HG03565 (cell line): Measurements from ENCODE around the gene ENKD1.
A peak's percentile ranks its signal among the peaks of the same experiment; 100 is the strongest.

Source experiments
- ATAC-seq: cut with Tn5 transposase; IDR thresholded peaks from one replicate; pipeline ENCODE4 v1.9.1; 2021; ENCODE audit warnings: mild to moderate bottlenecking, moderate library complexity; ENCODE audit not compliant: unreplicated experiment

ENKD1 gene

DNA sequence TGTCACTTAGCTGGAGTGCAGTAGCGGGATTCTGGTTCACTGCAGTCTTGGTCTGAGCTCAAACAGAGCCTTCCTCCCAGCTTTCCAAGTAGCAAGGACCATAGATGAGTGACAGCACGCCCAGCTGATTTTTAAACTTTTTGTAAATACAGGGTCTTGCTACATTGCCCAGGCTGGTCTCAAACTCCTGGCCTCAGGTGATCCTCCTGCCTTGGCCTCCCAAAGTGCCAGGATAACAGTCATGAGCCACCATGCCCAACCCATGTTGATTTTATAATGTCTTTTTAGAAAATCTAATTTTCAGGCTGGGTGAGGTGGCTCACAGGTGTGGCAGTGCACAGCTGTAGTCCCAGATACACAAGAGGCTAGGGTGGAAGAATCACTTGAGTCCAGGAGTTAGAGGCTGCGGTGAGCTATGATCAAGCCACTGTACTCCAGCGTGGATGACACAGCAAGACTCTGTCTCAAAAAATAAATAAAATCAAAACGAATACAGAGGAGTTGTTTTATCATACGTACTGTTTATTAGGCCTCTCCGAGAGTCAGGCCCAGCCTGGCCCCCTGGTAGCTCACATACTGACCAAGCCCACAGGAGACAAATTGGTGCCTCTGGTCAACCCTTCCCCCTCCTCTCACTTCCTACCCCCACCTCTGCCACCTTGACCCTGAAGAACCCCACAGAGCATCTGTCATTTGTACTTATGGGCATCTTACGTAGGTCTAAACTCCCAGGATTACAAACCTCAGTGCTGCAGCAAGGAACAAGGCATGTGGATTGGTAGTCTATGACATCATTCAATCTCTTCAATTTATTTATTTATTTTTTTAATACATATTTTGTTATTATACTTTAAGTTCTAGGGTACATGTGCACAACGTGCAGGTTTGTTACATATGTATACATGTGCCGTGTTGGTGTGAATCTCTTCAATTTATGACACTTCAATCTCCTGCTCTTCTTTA is 13.7 kb upstream of the ENKD1 start:
- no peak for ATAC-seq

DNA sequence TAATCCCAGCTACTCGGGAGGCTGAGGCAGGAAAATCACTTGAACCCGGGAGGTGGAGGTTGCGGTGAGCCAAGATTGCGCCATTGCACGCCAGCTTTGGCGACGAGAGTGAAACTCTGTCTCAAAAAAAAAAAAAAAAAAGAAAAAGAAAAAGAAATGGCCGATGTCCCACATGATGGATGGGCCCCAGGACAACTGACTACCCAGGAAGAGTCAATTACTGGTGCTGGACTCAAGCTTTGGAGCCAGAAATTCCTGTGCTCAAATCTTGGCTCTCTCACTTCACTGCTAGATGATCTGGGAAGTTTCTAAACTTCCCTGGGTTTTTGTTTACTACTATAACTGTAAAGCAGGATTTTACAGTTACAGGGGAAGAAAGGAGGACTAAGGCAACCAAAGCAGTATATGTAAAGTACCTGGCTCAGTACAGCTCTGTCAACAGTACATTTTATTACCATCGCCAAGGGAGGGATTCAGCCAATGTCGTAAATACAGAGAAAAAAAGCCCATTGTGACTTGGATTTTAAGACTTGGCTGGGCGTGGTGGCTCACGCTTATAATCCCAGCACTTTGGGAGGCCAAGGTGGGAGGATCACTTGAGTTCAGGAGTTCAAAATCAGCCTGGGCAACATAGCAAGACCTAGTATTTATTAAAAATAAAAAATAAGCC is 11.9 kb upstream of the ENKD1 start:
- ATAC-seq: no peak

DNA sequence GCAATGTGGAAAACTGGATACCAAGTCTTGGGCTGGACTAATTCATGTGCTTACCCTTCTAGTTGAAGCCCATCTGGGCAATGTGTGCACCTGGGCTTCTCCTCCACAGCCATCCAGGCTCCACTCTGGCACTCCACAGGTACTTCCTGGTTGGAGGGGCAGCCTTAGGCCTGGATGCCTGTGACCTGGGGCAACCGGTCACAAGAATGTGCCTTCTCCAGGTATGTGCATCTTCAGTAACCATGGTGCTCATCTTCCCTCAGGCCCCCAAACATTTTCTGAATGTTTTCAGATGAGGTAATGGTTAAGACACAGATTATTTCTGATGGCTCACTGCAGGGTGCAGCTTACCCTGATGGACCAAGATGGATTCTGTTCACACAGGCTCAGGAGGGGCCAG is 11.2 kb upstream of the ENKD1 start:
- no peak for ATAC-seq

DNA sequence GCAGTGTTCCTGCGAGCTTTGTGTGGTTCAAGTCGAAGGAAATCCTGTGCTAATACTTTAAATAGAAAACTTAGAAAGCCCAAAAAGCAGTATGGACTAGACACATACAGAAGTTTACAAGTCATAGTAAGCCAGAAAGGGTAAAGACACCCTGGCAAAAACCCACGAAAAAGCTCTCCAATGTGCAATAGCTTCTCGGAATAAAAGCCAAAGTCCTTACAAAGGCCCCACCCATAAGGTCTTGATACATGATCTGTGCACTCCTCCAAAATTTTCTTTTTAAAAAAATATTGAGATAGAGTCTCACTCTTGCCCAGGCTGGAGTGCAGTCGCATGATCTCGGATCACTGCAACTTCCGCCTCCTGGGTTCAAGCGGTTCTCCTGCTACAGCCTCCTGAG is 10.4 kb upstream of the ENKD1 start:
- no peak for ATAC-seq

DNA sequence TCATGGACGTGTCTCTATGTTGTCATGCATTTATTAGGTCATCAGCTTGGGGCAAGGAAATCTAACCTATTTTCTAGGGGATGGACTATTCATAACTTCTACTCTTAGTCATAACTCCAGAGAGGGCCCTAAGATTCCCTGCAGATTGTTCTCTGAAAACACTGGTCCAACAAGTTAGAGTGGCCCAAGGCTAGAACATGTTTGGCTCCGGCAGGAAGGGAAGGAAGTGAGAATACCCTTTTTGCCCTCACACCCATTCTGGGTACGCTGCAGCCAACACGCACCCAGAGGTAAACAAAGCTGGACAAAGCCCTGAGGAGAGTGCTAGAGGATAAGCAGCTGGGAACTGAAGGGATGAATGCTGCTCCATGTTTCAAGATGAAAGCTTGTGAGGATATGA is 10.0 kb upstream of the ENKD1 start:
- ATAC-seq: no peak

DNA sequence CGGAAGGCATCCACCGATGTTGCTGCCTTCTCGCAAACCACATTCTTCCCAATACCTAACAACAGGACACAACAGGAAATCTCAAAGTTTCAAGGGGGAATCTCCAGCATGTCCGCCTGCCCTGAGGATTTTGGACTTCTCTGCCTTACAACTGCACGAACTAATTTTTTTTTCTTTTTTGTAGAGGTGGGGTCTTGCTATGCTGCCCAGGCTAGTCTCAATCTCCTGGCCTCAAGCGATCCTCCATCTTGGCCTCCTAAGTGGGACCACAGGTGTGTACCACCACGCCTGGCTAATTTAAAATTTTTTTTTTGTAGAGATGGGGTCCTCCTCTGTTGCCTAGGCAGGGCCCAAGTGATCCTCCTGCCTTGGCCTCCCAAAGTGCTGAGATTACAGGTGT is 9.4 kb upstream of the ENKD1 start:
- ATAC-seq: no peak

DNA sequence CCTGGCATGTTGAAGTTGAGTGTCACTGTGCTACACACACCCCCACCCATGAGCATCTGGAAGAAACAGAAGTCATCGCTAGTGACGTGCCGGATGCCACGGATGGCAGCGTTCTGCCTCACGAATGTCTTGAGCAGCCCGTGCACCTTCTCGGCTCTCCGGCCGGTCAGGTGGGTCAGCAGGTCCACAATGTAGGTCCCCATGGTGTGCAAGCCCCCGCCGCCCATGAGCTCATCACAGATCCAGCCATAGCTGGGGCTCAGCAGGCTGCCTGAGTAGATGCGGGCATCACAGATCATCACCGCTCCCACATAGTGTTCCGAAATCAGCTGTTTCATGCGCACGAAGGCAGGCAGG is 9.0 kb upstream of the ENKD1 start:
- ATAC-seq: no peak

DNA sequence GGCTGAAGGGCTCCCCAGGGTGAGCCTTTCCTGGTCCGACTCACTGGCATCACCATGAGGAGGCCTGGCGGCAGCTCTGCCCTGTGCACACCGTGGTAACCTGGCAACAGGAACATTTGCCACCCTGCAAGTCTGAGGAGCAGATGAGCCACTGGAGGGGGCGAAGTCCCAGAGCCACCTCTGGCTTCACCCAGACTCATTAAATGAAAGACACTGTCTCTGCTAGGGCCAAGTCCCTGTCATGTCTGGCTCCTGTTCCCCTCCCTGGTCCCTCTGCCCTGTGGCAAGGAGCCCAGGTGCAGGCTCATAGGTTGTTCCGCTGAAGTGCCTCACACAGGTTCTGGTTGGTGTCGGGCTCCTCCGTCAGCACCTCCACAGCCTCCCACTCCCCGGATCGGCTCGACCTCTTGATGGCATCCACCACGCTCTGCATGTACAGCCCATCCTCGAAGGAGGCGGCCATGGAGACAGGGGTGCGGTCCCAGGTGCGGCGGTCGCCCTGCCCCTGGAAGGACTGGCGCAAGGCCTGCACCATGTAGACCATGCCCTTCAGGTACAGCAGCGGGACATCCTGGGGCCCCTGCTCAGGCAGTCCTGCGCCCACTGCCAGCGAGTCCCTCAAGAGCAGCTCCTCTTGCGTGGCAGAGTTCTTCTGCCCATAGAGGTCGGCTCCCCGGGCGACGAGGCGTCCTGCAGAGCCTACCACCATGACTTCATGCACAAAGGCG is 8.5 kb upstream of the ENKD1 start:
- ATAC-seq: no peak

DNA sequence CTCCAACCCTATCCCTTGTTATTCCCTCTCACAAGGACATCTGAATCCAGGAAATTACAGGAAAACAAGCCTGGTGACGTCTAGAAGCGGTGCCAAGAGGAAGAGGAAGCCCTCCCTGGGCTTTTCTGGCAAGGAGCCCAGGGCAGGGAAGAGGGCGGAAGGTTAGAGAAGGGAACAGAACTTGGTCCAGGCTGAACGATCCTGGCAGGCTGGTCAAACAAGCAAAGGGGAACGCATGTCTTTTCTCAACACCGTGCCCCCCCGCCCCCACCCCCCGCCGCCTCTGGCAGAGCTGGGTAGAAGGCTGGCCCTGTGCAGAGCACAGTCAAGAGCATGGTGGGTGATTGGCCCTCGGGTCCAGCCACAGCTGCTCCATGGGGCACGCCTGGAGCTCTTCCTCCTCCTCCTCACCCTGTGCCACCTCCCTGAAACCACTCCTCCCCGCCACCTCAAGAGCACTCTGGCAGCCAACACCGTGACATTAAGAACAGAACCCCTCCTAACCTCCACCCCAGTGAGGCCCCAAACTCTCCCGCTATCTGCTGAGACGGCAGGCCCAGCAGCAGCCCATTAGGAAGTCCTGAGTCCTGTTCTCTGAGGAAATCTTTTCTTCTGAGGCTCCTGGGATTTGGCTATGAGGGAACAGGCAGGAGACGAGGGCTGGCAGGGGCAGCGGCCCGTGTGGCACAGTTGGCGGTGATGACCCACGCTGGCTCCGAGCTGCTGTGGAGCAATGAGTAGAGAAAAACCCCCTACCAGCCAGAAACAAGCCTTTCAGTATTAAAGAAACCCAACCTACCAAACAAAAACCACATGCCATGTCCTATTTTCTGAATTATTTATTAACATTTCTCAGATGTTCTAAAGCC is 7.4 kb upstream of the ENKD1 start:
- no peak for ATAC-seq

DNA sequence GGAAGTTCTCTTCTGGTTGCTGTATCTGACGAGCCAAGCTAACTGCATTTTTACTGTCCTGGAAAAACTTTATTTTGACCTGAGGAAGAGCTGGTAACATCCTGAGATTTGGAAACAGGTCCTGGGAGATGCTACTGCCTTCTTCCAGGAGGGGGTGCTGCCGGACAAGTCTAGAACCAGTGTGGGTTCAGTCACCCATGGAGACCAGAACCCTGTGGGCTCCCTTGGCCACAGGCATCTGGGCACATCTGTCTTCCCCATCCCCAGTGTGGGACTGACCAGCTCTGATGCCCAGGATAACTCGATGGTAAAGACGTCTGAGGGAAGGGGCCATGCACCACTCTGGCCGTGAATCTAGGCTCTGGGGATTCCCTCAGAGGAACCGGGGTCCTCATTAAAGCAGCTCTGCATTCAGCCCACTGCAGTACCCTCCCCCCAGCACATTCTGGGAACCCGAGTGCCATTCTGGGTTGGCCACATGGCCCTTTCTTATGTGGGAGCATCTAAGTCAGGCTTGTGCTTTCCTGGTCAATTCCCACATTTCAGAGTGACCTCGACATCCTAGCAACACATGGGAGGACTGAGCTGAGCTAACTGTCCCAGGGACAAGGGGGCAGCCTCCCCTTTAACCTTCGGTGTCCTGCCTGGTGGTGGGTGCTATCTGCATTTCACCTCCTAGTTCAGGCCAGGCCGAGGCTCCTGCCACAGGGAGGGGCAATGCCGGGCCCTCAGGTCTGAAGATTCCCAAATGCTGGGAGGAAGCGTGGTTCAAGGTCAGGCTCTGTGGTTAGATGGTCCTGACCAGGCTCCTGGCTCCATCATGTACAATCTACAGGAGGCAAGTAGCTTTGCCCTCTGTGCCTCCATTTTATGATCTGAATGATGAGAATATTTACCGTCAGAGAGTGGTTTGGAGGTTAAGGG is 6.5 kb upstream of the ENKD1 start:
- ATAC-seq: no peak

DNA sequence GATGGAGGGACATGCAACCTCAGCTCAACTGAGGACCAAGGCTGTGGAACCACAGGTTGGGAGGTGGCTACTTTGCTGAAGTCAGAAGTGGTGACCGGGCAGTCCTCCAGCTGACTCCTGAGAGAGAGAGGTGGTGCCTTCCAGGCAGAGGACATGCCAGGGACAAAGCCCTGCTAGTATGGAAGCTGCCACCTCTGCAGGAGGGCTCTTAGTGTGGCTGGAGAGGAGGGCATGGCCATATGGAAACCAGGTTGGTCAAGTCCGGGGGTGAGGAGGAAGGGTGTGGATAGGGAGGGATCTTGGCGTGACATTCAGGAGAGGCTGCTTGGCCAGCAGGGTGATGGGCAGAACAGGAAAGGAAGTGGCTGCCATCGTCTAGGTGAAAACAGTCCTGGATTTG is 5.8 kb upstream of the ENKD1 start:
- ATAC-seq: no peak

DNA sequence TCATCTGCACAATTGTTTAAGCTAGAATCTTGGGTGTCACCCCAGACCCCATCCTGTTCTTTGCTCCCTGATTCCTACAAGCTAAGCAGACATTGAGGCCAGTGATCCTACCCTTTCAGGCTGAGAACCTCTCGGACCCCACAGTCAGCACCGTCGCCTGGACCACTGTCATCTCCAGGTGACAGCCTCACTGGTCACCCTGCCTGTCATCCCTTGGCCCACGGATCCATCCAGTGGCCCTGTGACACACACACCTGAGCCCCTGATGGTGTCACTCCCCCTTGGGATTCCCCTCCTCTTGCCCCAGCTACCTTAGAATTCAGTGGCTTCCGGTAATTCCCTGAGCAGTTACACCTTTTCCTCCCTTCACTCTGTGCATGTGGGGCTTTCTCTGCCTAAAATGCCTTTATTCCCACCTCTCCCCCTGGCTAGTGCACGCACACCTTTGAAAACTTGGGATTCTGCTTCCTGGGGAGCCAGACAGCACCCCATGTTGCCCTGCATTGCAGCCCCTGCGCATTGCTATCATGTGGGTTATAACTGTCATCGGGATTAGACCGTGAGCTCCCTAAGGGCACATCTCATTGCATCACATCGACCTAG is 3.0 kb upstream of the ENKD1 start:
- ATAC-seq: no peak

DNA sequence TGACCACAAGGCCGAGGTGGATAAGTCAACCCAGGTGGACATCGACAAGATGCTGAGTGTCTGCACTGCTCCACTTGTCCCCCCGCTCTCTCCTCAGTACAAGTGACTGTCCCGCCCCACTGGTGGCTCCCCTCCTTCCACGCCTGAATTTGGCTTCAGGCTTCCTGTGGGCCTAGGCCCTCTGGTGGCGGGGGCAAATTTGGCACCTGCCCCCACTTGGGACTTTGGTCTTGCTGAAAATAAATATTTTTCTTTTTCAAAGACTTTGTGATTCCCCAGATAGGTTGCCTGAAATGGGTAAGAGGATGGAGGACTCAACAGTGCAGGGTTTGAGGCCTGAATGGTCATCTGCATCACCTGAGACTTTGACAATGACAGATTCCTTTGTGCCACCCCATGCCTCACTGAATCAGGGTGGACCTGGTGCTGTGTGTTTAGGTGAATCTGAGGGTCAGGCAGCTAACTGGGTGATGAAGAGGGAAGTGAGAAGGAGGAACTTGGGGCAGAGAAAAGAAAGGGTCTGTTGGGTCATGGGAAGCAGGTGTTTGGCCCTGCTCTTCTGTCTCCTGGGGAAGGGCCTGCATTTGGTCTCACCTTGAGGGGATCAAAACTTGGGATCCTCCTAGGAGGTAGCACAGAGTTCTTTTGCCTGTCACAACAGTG is 2.1 kb upstream of the ENKD1 start:
- no peak for ATAC-seq

DNA sequence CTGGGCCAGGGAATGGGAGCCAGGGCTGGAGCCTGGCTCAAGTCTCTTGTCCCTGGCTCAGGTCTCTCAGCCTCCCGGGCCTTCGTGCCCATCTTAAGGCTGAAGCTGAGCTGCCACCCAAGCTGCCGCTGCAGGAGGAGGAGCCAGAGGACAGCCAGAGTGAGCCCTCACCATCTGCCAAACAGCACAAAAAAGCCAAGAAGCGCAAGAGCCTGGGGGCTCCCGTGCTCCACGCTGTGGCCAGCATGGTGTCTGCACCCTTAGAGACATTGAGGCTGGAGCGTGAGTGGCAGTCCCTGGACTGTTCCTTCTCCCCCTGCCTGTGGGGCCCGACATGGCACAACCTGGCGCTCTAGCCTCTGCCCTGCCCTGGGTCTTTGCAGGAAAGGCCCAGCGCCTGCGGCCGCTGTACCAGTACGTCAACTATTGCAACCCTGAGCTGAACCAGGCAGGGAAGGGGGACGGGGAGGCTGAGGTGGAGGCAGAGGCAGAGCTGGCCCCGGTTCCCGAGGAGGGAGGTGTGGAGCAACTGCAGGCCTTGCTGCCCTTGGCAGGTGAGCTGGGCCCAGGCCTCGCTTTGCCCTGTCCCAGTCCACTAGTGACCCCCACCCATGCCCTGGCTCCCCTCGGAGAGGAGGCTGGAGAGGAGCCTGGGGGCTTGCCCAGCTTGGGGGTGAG is 1.4 kb upstream of the ENKD1 start:
- peak; percentile 73 for ATAC-seq

DNA sequence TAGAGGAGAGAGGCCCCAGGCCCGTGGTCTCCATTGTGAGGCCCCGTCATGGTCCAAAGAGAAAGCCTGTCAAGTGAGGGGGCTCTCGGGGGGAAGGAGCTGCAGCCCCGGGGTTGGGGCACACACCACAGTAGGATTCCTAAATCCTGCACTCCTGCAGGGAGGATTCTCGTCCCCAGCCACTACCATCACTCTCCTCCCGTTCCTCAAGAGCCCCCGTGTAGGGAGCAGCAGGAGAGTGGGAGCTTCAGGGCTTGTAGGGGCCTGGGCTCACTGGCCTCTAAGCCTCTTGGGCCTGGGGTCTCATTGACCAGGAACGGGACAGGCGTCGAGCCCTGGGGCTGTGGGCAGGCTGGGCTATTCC is 885 bp upstream of the ENKD1 start:
- ATAC-seq: no peak

DNA sequence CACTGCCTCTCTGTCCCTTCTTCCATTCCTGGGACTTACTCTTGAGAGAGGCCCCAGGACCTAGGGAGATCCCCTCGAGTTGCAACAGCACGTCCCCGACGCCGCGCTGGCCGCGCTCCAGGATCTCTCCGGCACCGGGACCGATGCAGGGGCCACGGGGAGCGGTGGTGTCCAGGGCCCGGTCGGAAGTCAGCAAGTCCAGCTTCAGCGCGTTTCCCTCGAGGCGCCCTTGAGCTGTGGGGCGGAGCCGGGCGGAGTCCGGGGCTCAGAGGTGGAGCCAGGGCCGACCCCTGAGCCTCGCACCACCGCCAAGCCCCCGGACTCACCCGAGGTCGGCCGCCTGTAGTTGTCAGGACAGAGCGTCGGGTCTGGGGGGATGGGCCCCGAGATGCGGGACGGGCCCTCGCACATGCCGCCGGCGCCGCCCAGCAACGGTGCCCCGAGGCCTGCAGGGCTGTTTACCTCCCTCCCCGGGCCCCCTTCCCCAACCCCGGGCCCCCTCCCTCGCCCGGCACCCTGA is 458 bp downstream of the ENKD1 start:
- no peak for ATAC-seq

DNA sequence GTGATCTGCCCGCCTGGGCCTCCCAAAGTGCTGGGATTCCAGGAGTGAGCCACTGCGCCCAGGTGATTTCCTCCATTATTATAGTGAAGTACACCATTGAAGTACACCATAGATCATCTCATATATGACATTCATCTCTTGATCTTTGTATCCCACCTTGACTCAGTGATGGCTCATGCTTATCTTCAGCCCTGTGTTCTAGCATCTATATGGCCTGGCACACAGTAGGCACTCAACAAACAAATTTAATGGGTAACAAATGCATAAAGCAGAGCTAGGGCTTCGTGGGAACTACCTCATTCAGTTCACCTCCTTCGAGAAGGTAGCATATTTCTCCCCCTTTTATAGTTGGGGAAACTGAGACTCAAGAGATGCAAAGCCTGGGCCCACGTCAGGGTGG is 952 bp downstream of the ENKD1 start:
- no peak for ATAC-seq

DNA sequence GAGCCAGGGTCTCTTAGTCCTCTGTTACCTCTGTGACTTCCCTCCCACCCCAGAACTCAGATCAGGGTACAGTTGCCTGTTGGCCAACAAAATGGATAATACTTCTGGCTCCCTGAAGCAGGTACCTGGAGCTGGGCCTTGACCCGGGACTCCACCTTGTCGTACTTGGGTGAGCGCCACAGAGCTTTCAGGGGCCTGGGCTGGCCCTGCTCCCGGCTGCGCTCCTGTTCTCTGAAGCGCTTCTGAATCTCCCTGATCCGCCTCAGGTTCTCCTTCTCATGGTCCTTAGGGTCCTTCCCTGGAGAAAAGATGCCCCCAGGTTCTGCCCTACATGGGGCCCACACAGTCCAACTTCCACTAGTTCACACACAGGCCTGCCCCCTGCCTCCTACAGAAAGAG is 1.7 kb downstream of the ENKD1 start:
- ATAC-seq: no peak
